IMR-90 (cell line): ENCODE measurements around the gene SPRR2E.

Experiments used
- POLR2A ChIP-seq: IDR thresholded peaks from 2 replicates; pipeline ENCODE4 v1.6.1; 2012; ENCODE audit warnings: mild to moderate bottlenecking, low read depth, low read length
- SMC3 ChIP-seq: fragments of 150-350 bp; IDR thresholded peaks from 2 replicates; pipeline ENCODE4 v1.6.1; 2016; ENCODE audit warnings: low read depth, mild to moderate bottlenecking, antibody characterized with exemption, low read length, moderate library complexity
- TF ChIP-seq, protein P1 (sequence below): fragments of 150-350 bp; IDR thresholded peaks from 2 replicates; pipeline ENCODE4 v1.6.1; 2017; ENCODE audit warnings: mild to moderate bottlenecking, antibody characterized with exemption, low read length, low read depth
- TF ChIP-seq, protein P2 (sequence below): conservative IDR thresholded peaks from 2 replicates; pipeline ENCODE4 v1.5.1; 2012; ENCODE audit warnings: mild to moderate bottlenecking, low read depth, low read length, improper control_type of control experiment
- TF ChIP-seq, protein P3 (sequence below): fragments of 150-350 bp; IDR thresholded peaks from 2 replicates; pipeline ENCODE4 v1.6.1; 2016; ENCODE audit warnings: low read depth, mild to moderate bottlenecking, low read length, moderate library complexity, borderline replicate concordance

DNA sequence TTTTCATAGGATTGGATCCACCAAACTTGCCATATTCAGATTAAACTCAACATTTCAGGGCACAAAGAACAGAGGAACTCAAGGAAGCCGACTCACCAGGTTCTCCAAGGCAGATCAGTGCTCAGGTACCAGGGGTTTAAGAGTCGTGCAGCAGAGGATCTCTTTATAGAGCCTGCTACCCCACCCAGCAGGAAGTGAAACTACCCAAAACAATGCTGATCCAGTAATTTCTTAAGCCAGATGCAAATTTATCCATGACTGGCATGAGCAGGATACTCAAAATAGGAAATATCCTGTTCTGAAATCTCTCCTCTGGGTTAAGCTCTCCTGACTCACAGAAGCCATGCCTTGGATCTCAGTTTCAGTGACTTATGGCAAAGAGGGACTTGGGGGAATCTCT is 37.0 kb downstream of the SPRR2E start, which contains the start of gene SPRR2A:
- TF ChIP-seq, protein P1, sequence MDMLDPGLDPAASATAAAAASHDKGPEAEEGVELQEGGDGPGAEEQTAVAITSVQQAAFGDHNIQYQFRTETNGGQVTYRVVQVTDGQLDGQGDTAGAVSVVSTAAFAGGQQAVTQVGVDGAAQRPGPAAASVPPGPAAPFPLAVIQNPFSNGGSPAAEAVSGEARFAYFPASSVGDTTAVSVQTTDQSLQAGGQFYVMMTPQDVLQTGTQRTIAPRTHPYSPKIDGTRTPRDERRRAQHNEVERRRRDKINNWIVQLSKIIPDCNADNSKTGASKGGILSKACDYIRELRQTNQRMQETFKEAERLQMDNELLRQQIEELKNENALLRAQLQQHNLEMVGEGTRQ, result no peak
- TF ChIP-seq, protein P2, sequence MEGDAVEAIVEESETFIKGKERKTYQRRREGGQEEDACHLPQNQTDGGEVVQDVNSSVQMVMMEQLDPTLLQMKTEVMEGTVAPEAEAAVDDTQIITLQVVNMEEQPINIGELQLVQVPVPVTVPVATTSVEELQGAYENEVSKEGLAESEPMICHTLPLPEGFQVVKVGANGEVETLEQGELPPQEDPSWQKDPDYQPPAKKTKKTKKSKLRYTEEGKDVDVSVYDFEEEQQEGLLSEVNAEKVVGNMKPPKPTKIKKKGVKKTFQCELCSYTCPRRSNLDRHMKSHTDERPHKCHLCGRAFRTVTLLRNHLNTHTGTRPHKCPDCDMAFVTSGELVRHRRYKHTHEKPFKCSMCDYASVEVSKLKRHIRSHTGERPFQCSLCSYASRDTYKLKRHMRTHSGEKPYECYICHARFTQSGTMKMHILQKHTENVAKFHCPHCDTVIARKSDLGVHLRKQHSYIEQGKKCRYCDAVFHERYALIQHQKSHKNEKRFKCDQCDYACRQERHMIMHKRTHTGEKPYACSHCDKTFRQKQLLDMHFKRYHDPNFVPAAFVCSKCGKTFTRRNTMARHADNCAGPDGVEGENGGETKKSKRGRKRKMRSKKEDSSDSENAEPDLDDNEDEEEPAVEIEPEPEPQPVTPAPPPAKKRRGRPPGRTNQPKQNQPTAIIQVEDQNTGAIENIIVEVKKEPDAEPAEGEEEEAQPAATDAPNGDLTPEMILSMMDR, result no peak
- TF ChIP-seq, protein P3, sequence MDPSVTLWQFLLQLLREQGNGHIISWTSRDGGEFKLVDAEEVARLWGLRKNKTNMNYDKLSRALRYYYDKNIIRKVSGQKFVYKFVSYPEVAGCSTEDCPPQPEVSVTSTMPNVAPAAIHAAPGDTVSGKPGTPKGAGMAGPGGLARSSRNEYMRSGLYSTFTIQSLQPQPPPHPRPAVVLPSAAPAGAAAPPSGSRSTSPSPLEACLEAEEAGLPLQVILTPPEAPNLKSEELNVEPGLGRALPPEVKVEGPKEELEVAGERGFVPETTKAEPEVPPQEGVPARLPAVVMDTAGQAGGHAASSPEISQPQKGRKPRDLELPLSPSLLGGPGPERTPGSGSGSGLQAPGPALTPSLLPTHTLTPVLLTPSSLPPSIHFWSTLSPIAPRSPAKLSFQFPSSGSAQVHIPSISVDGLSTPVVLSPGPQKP, result no peak
- no peak for TF ChIP-seq POLR2A
- no peak for TF ChIP-seq SMC3
